ENCODE data around the gene CELF2. TPM values are rescaled to one million over a fixed set of nuclear protein-coding genes. Genes with fewer than 3 reads are reported as not detected.

Gene CELF2
- total RNA-seq, 1 experiment from 2014 or later = 28.7 TPM

- DNase-seq = no peak
- no peaks in the 10 kb centered on the region for H3K9me3 ChIP-seq (ENCODE audit: control insufficient read depth, low read depth, low read length)
- no peak overlapping the region for H2BK120ac ChIP-seq (ENCODE audit: low read depth, low read length, poor library complexity, severe bottlenecking)
- no peak overlapping the region for H4K91ac ChIP-seq (ENCODE audit: insufficient read length, low read depth, low read length)
- TF ChIP-seq CTCF (conservative IDR thresholded peaks at IDR 0.05) = no peak
- H3K9ac ChIP-seq (ENCODE audit: extremely low read depth, insufficient read length, low read length) = no peak overlapping the region
- Mint-ChIP-seq H3K27me3 (ENCODE audit: low read depth) (peaks cover 6% of the 10 kb centered on the region), H3K4me1 (peaks cover 31 to 33% of the 10 kb centered on the region in 2 experiments), H3K4me3 (no peak overlapping the region), H3K9me3 (no peaks in the 10 kb centered on the region), H3K36me3 (ENCODE audit: insufficient read depth in 1 of 3, low read depth in 3 of 3) (no peaks in the 10 kb centered on the region), H3K27ac (no peak overlapping the region)
- no peak overlapping the region for H3K23ac ChIP-seq (ENCODE audit: insufficient read length, low read depth, low read length)
- H4K5ac ChIP-seq (ENCODE audit: insufficient read length, low read depth, low read length) = no peak overlapping the region
- H3T11ph ChIP-seq (ENCODE audit: low read length) = no peak overlapping the region
- H2AFZ ChIP-seq (ENCODE audit: low read length) = no peak overlapping the region
- H2BK12ac ChIP-seq (ENCODE audit: insufficient read length, low read depth, low read length) = no peak overlapping the region
- no peak overlapping the region for H2AK5ac ChIP-seq (ENCODE audit: insufficient read length, low read length)
- no peaks in the 10 kb centered on the region for H3K27me3 ChIP-seq (ENCODE audit: insufficient read depth, low read length)
- no peak overlapping the region for H2BK20ac ChIP-seq (ENCODE audit: low read depth, low read length, poor library complexity, severe bottlenecking)
- no peaks in the 10 kb centered on the region for H3K4me1 ChIP-seq (ENCODE audit: insufficient read depth, low read length)
- H2BK15ac ChIP-seq (ENCODE audit: low read depth, low read length) = no peak overlapping the region
- H3K79me1 ChIP-seq (ENCODE audit: insufficient read depth, low read depth, low read length, poor library complexity, severe bottlenecking) = peaks cover 4% of the 10 kb centered on the region
- H3K14ac ChIP-seq (ENCODE audit: insufficient read depth, low read length) = no peak overlapping the region
- no peak overlapping the region for H3K4me2 ChIP-seq (ENCODE audit: insufficient read depth, insufficient read length, low read length)
- no peaks in the 10 kb centered on the region for H4K20me1 ChIP-seq (ENCODE audit: control insufficient read depth, insufficient read depth, insufficient read length)
- no peak overlapping the region for H3K18ac ChIP-seq (ENCODE audit: insufficient read length, low read depth, low read length)
- H3K27ac ChIP-seq (ENCODE audit: insufficient read length, low read depth, low read length) = no peak overlapping the region
- H3K23me2 ChIP-seq (ENCODE audit: insufficient read length, low read depth, low read length, poor library complexity, severe bottlenecking) = no peaks in the 10 kb centered on the region
- H3K56ac ChIP-seq (ENCODE audit: insufficient read length, low read depth, low read length) = no peak overlapping the region
- no CpG with 5 or more reads among the region's 1 CpG for WGBS (ENCODE audit: extremely low coverage, insufficient read length, low lambda C conversion rate)
- no peak overlapping the region for H2BK5ac ChIP-seq (ENCODE audit: insufficient read length, low read length)
- H4K8ac ChIP-seq (replicated peaks; ENCODE audit: insufficient read length, low read depth, low read length) = no peak overlapping the region
- H3K4ac ChIP-seq (ENCODE audit: low read depth, low read length) = no peak overlapping the region
- no peaks in the 10 kb centered on the region for H3K79me2 ChIP-seq (ENCODE audit: insufficient read depth, low read length)
These were observed 6.9 kb downstream of the CELF2 start for GRCh38 chr10:11024596-11024995.
